CD4-positive, alpha-beta T cell (primary cell): ENCODE results near the gene BIN1. TPM values are rescaled to one million over a fixed set of nuclear protein-coding genes. Genes with fewer than 3 reads are reported as not detected.

Experiments
- ATAC-seq: fragments of 200-7000 bp; cut with Tn5 transposase; one replicate; pipeline ENCODE4 v1.10.0; 2022; ENCODE audit warnings: mild to moderate bottlenecking; ENCODE audit not compliant: poor library complexity
- CTCF ChIA-PET: fragments of 350-600 bp; sonication (Branson Sonifier 250); formaldehyde crosslinking; loops from one replicate; lab custom pipeline; 2021; ENCODE audit warnings: antibody characterized with exemption, inconsistent platforms; lab: Charles Lee
- POLR2A ChIA-PET: fragments of 350-600 bp; sonication (Branson Sonifier 250); formaldehyde crosslinking; loops from one replicate; lab custom pipeline; 2021; ENCODE audit warnings: antibody characterized with exemption, inconsistent platforms; lab: Charles Lee
- DNase-seq, 14 experiments: peaks; one replicate each; pipeline ENCODE4 v3.0.0-alpha.2; 2013 to 2020; ENCODE audit warnings: mixed read lengths in 2 of 14
- H3K27ac ChIP-seq, 2 donors: one replicate each; pipeline versions ENCODE4 v1.5.1 to v1.7.0; 2013; ENCODE audit warnings: low read length in 2 of 2, low read depth in 1 of 2, mild to moderate bottlenecking in 1 of 2
- H3K27me3 ChIP-seq, 2 experiments: 1 replicate in 1 of 2; 2 replicates in 1 of 2; pipeline versions ENCODE4 v1.6.1 to v1.7.0; 2013; ENCODE audit warnings: low read length in 2 of 2, control low read depth in 1 of 2, mild to moderate bottlenecking in 1 of 2, moderate library complexity in 1 of 2; ENCODE audit not compliant: insufficient read depth in 2 of 2, control insufficient read depth in 1 of 2
- H3K36me3 ChIP-seq: one replicate; pipeline ENCODE4 v1.6.1; 2013; ENCODE audit warnings: low read length, control low read depth; ENCODE audit not compliant: insufficient read depth
- H3K4me1 ChIP-seq: one replicate; pipeline ENCODE4 v1.6.1; 2013; ENCODE audit warnings: low read length, control low read depth; ENCODE audit not compliant: insufficient read depth
- H3K4me3 ChIP-seq: one replicate; pipeline ENCODE4 v1.5.1; 2013; ENCODE audit warnings: mild to moderate bottlenecking, low read length, moderate library complexity
- H3K9me3 ChIP-seq, 2 experiments: 1 replicate in 1 of 2; 2 replicates in 1 of 2; pipeline versions ENCODE4 v1.6.1 to v1.7.0; 2013; ENCODE audit warnings: low read length in 2 of 2, mild to moderate bottlenecking in 2 of 2, control low read depth in 1 of 2, moderate library complexity in 1 of 2; ENCODE audit not compliant: control insufficient read depth in 1 of 2, insufficient read depth in 1 of 2
- H3K27ac Mint-ChIP-seq: one replicate; pipeline ENCODE4 v1.8.0; 2020; ENCODE audit warnings: mixed read lengths
- H3K27me3 Mint-ChIP-seq: one replicate; pipeline ENCODE4 v1.8.0; 2021; ENCODE audit warnings: mixed read lengths
- H3K36me3 Mint-ChIP-seq: one replicate; pipeline ENCODE4 v1.8.0; 2021; ENCODE audit warnings: low read depth, mixed read lengths
- H3K4me1 Mint-ChIP-seq: one replicate; pipeline ENCODE4 v1.8.0; 2021; ENCODE audit warnings: low read depth, mixed read lengths
- H3K4me3 Mint-ChIP-seq: one replicate; pipeline ENCODE4 v1.8.0; 2020; ENCODE audit warnings: mild to moderate bottlenecking, mixed read lengths
- H3K9me3 Mint-ChIP-seq: one replicate; pipeline ENCODE4 v1.8.0; 2020; ENCODE audit warnings: mixed read lengths
- intact Hi-C, 2 experiments: fragments of 100-400 bp; cut with DNase I in 1 of 2; cut with micrococcal nuclease in 1 of 2; formaldehyde crosslinking; loops; one replicate each; pipeline versions ENCODE4 v1.15.1 to v1.9.0; 2023 to 2025; cut with DNase I, micrococcal nuclease
- polyA plus RNA-seq, 2 donors: library from polyadenylated mRNA; unstranded; fragments of 120-200 nt; gene quantifications; one replicate each; pipeline ENCODE4 v1.2.1, GENCODE V29; 2013
- total RNA-seq, 174 experiments: library from RNA in 2 of 174; stranded (reverse) in 2 of 174; gene quantifications; one replicate each; pipeline ENCODE4 v1.2.3 and lab custom pipeline; 2021 to 2026
- TF ChIP-seq, protein P1 (sequence below): fragments of 200-600 bp; IDR thresholded peaks from one replicate; pipeline ENCODE4 v1.8.0; 2022; ENCODE audit warnings: antibody characterized with exemption, mild to moderate bottlenecking

Gene BIN1
- total RNA-seq (100 to 1,000 TPM in 1 of 2 experiments, 10 to 100 TPM in 1; 98.8 to 104 TPM), total RNA-seq (lab: John Stamatoyannopoulos, UW) (8.1 to 236 (median 99.3) reads per million in 172 experiments)
- 160 TPM for polyA plus RNA-seq (2013, experiment 1 of 2)
- 149 TPM for polyA plus RNA-seq (2013, experiment 2 of 2)

GRCh38 chr2:127106991-127107621 is at the start of gene BIN1:
BIN1 (minus strand) TSS chr2:127107154; CDS start chr2:127106943, 211 bp downstream.
- H3K4me1 Mint-ChIP-seq, result peaks cover 11% of the 10 kb centered on the region
- DNase-seq (peak; percentile 22 to 88 (median 56)), ATAC-seq (peak; percentile 80)
- TF ChIP-seq, protein P1, sequence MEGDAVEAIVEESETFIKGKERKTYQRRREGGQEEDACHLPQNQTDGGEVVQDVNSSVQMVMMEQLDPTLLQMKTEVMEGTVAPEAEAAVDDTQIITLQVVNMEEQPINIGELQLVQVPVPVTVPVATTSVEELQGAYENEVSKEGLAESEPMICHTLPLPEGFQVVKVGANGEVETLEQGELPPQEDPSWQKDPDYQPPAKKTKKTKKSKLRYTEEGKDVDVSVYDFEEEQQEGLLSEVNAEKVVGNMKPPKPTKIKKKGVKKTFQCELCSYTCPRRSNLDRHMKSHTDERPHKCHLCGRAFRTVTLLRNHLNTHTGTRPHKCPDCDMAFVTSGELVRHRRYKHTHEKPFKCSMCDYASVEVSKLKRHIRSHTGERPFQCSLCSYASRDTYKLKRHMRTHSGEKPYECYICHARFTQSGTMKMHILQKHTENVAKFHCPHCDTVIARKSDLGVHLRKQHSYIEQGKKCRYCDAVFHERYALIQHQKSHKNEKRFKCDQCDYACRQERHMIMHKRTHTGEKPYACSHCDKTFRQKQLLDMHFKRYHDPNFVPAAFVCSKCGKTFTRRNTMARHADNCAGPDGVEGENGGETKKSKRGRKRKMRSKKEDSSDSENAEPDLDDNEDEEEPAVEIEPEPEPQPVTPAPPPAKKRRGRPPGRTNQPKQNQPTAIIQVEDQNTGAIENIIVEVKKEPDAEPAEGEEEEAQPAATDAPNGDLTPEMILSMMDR, result no peak
- Histone ChIP-seq H3K36me3 (no peaks in the 10 kb centered on the region), H3K4me3 (peak within 1 kb of the TSS; percentile 84), H3K9me3 (peaks cover 0 to 13% of the 10 kb centered on the region in 2 experiments), H3K27me3 (peaks cover 10 to 23% of the 10 kb centered on the region in 2 experiments), H3K4me1 (peaks cover 25% of the 10 kb centered on the region), H3K27ac (no peak within 1 kb of the TSS)
- CTCF ChIA-PET, result no interaction called here
- H3K27me3 Mint-ChIP-seq, result peaks cover 27% of the 10 kb centered on the region
- H3K9me3 Mint-ChIP-seq, result no peaks in the 10 kb centered on the region
- H3K36me3 Mint-ChIP-seq, result no peaks in the 10 kb centered on the region
- POLR2A ChIA-PET, result interaction anchor here (1.6 to 2.4 kb wide), 2 partner anchors 22 to 26 kb away, joined by 7 to 20 read pairs; no protein-coding TSS in a partner anchor
- H3K4me3 Mint-ChIP-seq, result peak within 1 kb of the TSS; percentile 96
- intact Hi-C loops, result loop anchor here (1.0 to 2.0 kb wide), 4 partner anchors 24 to 39 kb away; no protein-coding TSS in a partner anchor
- peak within 1 kb of the TSS; percentile 66 for H3K27ac Mint-ChIP-seq

DNA sequence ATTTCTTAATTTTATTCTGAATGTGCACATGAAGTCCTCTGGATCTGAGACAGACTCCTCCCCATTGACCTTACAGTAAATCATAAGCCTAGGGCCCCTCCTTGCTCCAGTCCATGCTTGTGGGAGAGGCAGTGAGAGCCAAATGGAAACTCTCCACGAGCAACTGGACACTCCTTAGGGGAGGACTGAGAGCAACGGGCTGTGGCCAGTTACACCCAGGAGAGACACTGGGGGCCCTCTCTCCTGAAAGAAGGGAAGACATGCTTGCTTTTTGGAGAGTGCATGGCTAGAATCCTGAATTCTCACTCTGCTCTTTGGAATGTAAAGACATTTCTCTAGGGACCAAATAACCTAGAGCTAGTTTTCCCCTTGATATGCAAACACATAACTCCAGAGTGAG is 49.0 kb upstream of the BIN1 start:
- no peak for ATAC-seq
- Histone ChIP-seq H3K9me3 (no peaks in the 10 kb centered on the region), H3K4me3 (no peak overlapping the region), H3K27ac (no peak overlapping the region), H3K27me3 (no peaks in the 10 kb centered on the region), H3K36me3 (no peaks in the 10 kb centered on the region), H3K4me1 (no peaks in the 10 kb centered on the region)
- DNase-seq, result no peak
- TF ChIP-seq, protein P1, result no peak
- ChIA-PET POLR2A (no interaction called here), CTCF (no interaction called here)
- H3K4me1 Mint-ChIP-seq, result no peaks in the 10 kb centered on the region
- H3K4me3 Mint-ChIP-seq, result no peak overlapping the region
- no peak overlapping the region for H3K27ac Mint-ChIP-seq
- intact Hi-C loops, result no loop called here
- H3K36me3 Mint-ChIP-seq, result no peaks in the 10 kb centered on the region
- no peaks in the 10 kb centered on the region for H3K9me3 Mint-ChIP-seq
- H3K27me3 Mint-ChIP-seq, result no peaks in the 10 kb centered on the region

DNA sequence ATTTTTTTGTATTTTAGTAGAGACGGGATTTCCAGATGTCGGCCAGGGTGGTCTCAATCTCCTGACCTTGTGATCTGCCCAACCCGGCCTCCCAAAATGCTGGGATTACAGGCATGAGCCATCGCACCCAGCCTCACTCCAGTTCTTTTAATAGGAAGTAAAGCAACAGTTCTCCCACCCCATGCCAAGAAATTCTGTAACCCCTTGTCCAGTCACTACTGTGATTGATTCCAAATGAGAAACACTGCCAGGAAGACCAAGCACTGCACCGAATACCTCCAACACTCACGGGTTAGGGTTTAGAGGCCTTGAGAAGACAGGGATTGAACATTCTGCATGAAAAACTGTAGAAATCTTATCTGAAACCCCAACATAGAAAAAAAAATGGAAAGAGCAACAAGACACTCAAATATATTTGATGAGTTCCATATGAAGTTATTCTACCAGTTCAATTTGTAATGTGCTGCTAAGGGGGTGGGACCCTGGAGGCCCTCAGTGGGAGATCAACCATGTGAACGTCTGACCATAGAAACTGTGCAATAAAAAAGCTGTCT is 48.2 kb upstream of the BIN1 start:
- H3K27ac ChIP-seq, result no peak overlapping the region
- H3K9me3 Mint-ChIP-seq, result no peaks in the 10 kb centered on the region
- no peaks in the 10 kb centered on the region for H3K9me3 ChIP-seq
- ChIA-PET CTCF (no interaction called here), POLR2A (no interaction called here)
- no peak for ATAC-seq
- no peak for DNase-seq
- H3K4me3 ChIP-seq, result no peak overlapping the region
- no peaks in the 10 kb centered on the region for H3K27me3 ChIP-seq
- H3K36me3 ChIP-seq, result no peaks in the 10 kb centered on the region
- no peaks in the 10 kb centered on the region for H3K4me1 ChIP-seq
- H3K36me3 Mint-ChIP-seq, result no peaks in the 10 kb centered on the region
- intact Hi-C loops, result no loop called here
- no peaks in the 10 kb centered on the region for H3K27me3 Mint-ChIP-seq
- TF ChIP-seq, protein P1, result no peak
- no peak overlapping the region for H3K27ac Mint-ChIP-seq
- no peaks in the 10 kb centered on the region for H3K4me1 Mint-ChIP-seq
- H3K4me3 Mint-ChIP-seq, result no peak overlapping the region
